NCI-H146 treated with DMSO at 0.1 percent for 48 hours (cell line): ENCODE results near the gene SLC22A31.
"Not testable (repeated sequence)": the region's sequence is repeated elsewhere in the genome, so short reads cannot be mapped to it uniquely, and the experiment has no call there.

Source experiments
- DNase-seq: peaks from one replicate; lab custom pipeline; 2025; ENCODE audit not compliant: unreplicated experiment; lab: John Stamatoyannopoulos, UW

The SLC22A31 gene

DNA sequence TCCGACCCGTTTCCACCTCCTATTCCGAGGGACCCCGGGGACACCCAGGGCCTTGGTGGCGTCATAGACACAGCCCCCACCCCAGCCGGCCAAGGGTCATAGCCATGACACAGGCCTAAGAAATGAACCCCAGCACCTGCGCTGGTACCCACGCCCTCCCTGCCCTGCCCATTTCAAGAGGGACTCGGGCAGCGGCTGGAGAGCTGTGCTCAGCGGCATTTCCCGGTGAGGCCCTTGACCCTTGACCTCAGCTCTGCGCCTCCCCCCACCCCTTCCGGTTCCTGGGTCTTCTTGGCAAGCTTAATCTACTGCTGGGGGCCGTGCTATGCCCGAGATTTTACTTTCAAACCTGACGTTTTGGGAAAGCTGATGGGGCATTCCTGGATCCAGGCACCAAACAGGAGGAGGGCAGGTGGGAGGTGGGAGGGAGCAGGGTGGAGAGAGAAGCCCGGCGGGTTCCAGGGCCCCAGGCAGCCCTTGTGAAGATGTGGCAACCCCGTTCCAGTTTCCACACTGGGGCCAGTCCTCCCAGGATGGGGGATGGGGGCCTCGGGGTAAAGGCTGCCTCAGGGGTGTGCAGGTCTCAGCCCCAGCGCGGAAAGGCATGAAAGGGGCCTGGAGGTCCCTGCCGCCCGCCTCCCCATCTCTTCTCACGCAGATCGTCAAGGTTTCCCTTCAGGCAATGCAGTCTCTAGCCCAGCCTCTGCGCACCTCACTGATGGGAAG, at the start of gene SLC22A31:
Gene SLC22A31 (minus strand): TSS at position 414 of the 726 bp plus-strand sequence. CDS start 36 bp downstream, at position 378.
- no peak for DNase-seq

DNA sequence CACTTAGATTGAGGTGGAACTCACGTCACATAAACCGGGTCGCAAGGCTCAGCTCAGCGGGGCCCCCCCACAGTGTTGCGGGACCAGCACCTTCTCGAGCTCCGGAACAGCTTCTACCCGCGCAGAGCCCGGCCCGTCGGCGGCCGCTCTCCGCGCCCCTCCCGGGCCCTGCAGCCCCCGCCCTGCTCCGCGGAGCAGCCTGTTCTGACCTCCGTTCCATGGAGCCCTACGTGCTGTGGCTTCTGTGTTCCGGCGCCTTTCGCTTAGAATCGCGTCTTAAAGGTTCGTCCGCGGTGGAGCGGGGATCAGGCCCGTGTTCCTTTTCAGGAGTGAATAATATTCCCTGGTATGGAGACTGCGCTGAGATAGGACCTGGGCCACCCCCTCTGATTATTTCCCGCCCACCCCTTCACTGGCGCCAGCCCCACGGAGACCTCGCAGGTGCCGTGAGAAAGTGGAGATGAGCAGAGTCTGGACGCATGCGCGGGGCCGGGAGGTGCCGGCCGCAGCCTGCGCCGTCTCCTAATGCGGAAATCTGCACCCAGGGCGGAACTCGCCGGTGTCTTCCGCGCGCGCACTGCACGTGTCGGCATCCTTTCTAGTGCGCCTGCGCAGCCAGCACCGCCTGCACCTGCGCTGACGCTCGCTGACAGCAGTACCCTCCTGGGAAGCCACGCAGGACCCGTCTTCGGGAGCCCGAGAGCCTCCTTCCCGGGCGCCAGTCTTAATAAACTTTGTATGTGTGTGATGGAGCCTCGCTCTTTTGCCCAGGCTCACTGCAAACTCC, 48.1 kb upstream of the SLC22A31 start:
- no peak for DNase-seq

GRCh38 chr16:89247734-89248075, 47.4 kb upstream of the SLC22A31 start:
- not testable (repeated sequence) for DNase-seq

DNA sequence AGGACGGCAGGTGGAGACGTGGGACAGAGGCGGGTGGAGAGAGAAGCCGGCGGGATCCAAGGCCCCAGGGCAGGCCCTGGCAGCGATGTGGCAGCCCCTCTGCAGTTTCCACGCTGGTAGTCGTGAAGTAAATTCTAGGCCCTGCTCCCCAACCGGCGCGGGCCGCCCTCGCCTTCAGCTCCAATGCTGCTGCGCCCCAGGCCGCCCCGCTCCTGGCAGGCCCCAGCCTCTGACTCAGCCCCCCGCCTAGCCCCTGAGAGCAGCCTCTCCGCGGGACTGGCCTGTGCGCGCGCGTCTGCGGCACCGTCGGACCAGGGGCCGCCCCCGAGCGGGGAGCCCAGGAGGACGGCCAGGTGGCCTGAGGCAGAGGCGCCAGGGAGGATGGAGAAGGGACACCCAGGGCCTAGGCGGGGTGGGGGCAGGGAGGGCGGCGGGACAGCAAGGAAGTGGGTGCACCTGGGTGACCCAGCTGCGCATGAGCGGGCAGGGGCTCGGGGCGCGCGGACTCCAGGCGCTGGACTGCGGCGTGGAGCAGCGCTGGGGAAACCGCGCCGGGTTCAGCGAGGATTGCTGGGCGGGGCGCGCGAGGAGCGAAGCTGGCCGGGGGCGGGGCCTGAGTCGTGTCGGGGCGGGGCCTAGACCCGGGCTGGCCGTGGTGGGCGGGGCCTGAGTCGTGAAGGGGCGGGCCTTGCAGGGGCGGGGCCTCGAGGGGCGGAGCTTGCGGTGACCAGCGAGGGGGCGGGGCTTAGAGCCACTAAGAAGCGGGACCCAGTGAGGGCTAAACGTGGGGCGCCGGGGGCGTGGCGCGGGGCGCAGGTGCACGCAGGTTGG, 46.8 kb upstream of the SLC22A31 start:
- DNase-seq, result peak; percentile 54

GRCh38 chr16:89246383-89246902, 46.1 kb upstream of the SLC22A31 start:
- no peak for DNase-seq

GRCh38 chr16:89244754-89245153, 44.4 kb upstream of the SLC22A31 start:
- no peak for DNase-seq

GRCh38 chr16:89244264-89244663, 43.9 kb upstream of the SLC22A31 start:
- DNase-seq, result not testable (repeated sequence)

- DNase-seq, result no peak
Observed at GRCh38 chr16:89243664-89244063, 43.3 kb upstream of the SLC22A31 start.

DNA sequence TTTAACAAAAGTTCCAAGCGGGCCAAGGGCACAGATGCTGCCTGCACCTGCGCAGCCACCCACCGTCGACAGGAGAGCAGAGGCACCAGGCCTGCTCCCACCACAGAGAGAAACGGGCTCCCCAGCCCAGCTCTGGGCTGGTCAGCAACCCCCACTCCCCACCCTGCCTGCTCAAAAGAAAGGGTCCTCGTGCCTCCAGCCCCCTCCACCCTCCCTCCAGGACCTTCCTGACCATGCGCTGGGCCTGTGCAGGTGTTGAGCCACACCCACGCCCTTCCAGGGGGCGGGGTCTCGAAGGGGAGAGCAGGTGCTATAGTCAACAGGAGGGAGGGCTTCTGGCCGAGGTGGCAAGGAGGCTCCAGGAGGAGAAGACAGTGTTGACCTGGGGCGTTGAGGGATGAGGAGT, 42.5 kb upstream of the SLC22A31 start:
- no peak for DNase-seq

GRCh38 chr16:89241187-89242007, 41.1 kb upstream of the SLC22A31 start:
- peak; percentile 24 for DNase-seq

- no peak for DNase-seq
Observed at GRCh38 chr16:89237733-89238132, 37.4 kb upstream of the SLC22A31 start.

DNA sequence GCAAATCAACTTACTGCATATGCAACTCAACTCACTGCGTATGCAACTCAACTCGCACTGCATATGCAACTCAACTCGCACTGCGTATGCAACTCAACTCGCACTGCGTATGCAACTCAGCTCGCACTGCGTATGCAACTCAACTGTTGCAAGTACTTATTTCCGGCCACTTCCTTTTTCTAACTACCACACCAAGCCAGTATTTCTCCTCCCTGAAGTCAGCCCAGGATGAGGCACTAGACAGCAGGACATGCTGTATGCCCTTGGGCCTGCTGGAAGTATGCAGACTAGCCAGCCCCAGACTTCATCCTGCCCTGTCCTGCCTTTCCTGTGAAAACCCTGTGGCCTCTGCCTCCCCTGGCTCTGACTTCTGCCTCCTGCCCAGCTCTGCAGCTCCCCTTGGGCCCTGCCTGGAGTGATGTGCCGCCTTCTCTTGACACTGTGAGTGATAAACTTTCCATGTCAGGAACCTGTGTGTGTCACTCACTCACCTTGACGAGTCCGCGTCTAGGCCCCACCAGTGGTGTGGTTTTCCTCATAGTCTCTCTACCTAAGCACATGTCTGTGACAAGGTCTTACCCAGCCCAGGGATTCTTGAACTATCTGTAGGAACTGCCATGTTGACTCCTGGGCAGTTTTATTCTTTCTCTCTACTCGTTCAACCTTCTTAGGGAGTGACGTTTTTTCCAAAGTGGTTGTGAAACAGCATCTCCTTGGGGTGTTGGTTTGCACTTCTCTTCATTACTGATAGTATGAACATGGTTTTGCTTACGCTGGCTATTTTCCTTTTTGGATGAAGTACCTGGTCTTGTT, 33.5 kb upstream of the SLC22A31 start:
- DNase-seq, result no peak

DNA sequence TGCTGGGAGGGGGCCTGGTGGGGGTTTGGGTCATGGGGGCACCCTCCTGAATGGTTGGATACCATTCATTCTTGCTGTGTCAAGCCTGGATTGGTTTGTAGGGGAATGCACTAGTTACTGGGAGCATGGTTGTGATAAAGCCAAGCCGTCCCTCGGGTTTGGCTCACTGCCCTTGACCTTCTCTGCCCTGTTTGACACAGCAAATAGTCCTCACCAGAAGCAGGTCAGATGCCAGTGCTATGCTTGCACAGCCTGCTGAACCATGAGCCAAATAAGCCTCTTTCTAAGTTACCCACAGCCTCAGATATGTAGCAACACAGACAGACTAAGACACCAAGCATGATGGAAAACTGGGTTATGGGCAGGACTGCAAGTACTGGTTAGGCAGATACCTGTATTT, 31.8 kb upstream of the SLC22A31 start:
- no peak for DNase-seq

GRCh38 chr16:89230255-89230654, 29.9 kb upstream of the SLC22A31 start:
- no peak for DNase-seq

DNA sequence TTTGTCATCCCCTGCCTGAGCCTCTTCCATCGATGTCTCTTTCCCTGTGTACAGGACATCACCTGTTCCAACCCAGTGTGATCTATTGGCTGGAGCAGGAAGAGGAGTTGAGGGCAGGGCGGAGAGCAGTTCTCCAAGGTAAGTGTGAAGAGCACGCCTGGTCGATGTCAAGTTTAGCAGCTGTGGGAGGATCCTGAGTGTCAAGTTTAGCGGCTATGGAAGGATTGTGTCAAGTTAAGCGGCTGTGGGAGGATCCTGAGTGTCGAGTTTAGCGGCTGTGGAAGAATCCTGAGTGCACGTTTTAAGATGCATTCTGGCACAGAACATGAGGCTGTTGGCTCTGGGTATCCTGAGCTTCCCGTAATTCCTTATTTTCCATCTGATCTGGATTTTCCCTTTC, 24.3 kb upstream of the SLC22A31 start:
- no peak for DNase-seq

DNA sequence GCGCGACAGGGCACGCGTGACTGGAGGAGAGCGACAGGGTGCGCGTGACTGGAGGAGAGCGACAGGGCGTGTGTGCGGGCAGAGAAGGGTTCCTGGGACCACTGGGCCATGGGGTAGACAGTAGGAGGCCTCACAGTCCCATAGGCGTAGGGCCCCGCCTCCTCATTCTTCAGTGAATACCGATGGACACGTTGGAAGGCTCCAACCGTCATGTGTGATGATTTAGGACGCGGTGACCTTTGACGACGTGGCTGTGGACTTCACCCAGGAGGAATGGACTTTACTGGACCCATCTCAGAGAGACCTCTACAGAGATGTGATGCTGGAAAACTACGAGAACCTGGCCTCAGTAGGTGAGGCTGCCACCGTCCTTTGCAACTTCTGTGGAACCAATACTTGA, 22.6 kb upstream of the SLC22A31 start:
- DNase-seq, result no peak

DNA sequence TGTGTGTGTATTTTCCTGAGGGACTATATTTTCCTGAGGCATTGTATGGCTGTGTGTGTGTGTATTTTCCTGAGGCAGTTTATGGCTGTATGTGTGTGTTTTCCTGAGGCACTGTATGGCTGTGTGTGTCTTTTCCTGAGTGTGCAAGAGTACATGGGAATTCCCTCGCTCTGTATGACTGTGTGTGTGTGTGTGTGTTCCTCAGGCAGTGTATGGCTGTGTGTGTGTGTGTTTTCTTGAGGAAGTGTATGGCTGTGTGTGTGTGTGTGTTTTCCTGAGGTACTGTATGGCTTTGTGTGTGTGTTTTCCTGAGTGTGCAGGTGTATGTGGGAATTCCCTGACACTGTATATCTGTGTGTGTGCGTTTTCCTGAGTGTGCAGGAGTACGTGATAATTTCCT, 21.3 kb upstream of the SLC22A31 start:
- DNase-seq, result no peak

DNA sequence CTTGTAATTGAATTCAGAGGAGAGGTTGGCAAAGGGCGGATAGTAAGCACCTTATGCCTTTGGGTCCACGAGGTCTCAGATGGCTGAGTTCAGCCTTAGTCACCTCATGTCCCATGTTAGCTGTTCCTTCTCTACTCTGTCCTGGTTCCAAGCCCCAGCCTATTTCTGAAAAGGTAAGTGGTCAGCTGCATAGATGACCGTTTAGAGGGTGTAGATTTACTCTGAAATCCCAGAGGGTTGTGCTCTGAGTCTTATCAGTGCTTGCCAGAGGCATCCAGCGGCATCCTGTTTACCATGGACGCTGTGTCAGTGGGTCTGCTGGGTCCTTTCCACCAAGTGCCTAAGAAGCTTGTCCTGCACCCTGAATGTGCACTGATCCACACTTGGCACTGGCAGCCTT, 19.0 kb upstream of the SLC22A31 start:
- no peak for DNase-seq

GRCh38 chr16:89217388-89218191, 17.3 kb upstream of the SLC22A31 start, which contains the start of gene ZNF778:
Gene ZNF778, plus strand, starts transcription at chr16:89217703. Its CDS starts 3,425 bp downstream, at chr16:89221128.
- DNase-seq, result peak; percentile 29
